Measurements from ENCODE around the gene NFXL1. TPM values are rescaled to one million over a fixed set of nuclear protein-coding genes. Genes with fewer than 3 reads are reported as not detected.

NFXL1 gene
- total RNA-seq, 4 donors from 2014 or later: 3.7 to 10.8 (median 5.5) TPM

DNA sequence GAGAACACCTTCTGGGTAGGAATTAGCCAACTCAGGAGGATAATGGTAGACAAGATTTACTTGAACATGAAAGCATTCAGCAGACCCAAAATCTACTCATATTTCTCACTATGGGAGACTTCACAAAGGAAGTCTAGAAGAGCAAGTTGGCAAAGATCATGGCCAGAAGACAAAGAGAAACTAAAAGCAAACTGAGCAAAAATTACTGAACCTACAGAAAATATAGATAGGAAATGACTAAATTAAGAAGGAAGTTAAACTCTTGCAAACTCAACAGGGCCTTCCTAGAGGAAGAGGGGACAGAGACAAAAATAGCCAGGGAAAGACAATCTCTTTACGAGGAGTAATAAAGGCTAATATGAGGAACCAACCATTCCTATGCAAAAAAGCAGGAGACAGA, 95.2 kb downstream of the NFXL1 start:
- H3K27ac ChIP-seq: no peak overlapping the region
- DNase-seq (no peak), ATAC-seq (no peak)
- in situ Hi-C loops (cut with MboI; ENCODE audit: low sequenced_read_pairs in 4 of 4) (no loop called here), intact Hi-C loops (cut with DNase I; ENCODE audit: low total_unique reads) (no loop called here)
- H3K4me3 ChIP-seq: no peak overlapping the region
- no peak for TF ChIP-seq POLR2A (IDR thresholded peaks at IDR 0.05)
- no peak for TF ChIP-seq CTCF (IDR thresholded peaks at IDR 0.05 in 4 of 5, conservative IDR thresholded peaks at IDR 0.05 in 1 of 5)
- H3K27me3 ChIP-seq: no peaks in the 10 kb centered on the region
- H3K4me1 ChIP-seq: no peaks in the 10 kb centered on the region
- H3K9me3 ChIP-seq: no peaks in the 10 kb centered on the region
- H3K36me3 ChIP-seq: no peaks in the 10 kb centered on the region

GRCh38 chr4:47817275-47817674, 97.1 kb downstream of the NFXL1 start:
- Histone ChIP-seq H3K27ac (no peak overlapping the region), H3K4me1 (no peaks in the 10 kb centered on the region), H3K4me3 (no peak overlapping the region), H3K27me3 (no peaks in the 10 kb centered on the region), H3K9me3 (no peaks in the 10 kb centered on the region), H3K36me3 (no peaks in the 10 kb centered on the region)
- TF ChIP-seq POLR2A (IDR thresholded peaks at IDR 0.05) (no peak), CTCF (IDR thresholded peaks at IDR 0.05 in 4 of 5, conservative IDR thresholded peaks at IDR 0.05 in 1 of 5) (no peak)
- in situ Hi-C loops (cut with MboI; ENCODE audit: low sequenced_read_pairs in 4 of 4): no loop called here
- no peak for ATAC-seq
- intact Hi-C loops (cut with DNase I; ENCODE audit: low total_unique reads): no loop called here
- DNase-seq: no peak

GRCh38 chr4:47816748-47817147, 97.6 kb downstream of the NFXL1 start:
- ATAC-seq (no peak), DNase-seq (no peak)
- Histone ChIP-seq H3K27me3 (no peaks in the 10 kb centered on the region), H3K9me3 (no peaks in the 10 kb centered on the region), H3K36me3 (no peaks in the 10 kb centered on the region), H3K27ac (no peak overlapping the region), H3K4me1 (no peaks in the 10 kb centered on the region), H3K4me3 (no peak overlapping the region)
- no peak for TF ChIP-seq CTCF (IDR thresholded peaks at IDR 0.05 in 4 of 5, conservative IDR thresholded peaks at IDR 0.05 in 1 of 5)
- no peak for TF ChIP-seq POLR2A (IDR thresholded peaks at IDR 0.05)
- in situ Hi-C loops (cut with MboI; ENCODE audit: low sequenced_read_pairs in 4 of 4) (no loop called here), intact Hi-C loops (cut with DNase I; ENCODE audit: low total_unique reads) (no loop called here)

- no peaks in the 10 kb centered on the region for H3K9me3 ChIP-seq
- no peak for TF ChIP-seq POLR2A (IDR thresholded peaks at IDR 0.05)
- no peak for TF ChIP-seq CTCF (IDR thresholded peaks at IDR 0.05 in 4 of 5, conservative IDR thresholded peaks at IDR 0.05 in 1 of 5)
- intact Hi-C loops (cut with DNase I; ENCODE audit: low total_unique reads): no loop called here
- no peaks in the 10 kb centered on the region for H3K36me3 ChIP-seq
- DNase-seq: no peak
- in situ Hi-C loops (cut with MboI; ENCODE audit: low sequenced_read_pairs in 4 of 4): no loop called here
- H3K27ac ChIP-seq: no peak overlapping the region
- ATAC-seq: no peak
- no peaks in the 10 kb centered on the region for H3K27me3 ChIP-seq
- no peaks in the 10 kb centered on the region for H3K4me1 ChIP-seq
- H3K4me3 ChIP-seq: no peak overlapping the region
These were observed 99.6 kb downstream of the NFXL1 start for GRCh38 chr4:47814618-47815295.
